ENCODE data around the gene TTC21A.
"Not testable (repeated sequence)": the region's sequence is repeated elsewhere in the genome, so short reads cannot be mapped to it uniquely, and the experiment has no call there.

Gene TTC21A, protein sequence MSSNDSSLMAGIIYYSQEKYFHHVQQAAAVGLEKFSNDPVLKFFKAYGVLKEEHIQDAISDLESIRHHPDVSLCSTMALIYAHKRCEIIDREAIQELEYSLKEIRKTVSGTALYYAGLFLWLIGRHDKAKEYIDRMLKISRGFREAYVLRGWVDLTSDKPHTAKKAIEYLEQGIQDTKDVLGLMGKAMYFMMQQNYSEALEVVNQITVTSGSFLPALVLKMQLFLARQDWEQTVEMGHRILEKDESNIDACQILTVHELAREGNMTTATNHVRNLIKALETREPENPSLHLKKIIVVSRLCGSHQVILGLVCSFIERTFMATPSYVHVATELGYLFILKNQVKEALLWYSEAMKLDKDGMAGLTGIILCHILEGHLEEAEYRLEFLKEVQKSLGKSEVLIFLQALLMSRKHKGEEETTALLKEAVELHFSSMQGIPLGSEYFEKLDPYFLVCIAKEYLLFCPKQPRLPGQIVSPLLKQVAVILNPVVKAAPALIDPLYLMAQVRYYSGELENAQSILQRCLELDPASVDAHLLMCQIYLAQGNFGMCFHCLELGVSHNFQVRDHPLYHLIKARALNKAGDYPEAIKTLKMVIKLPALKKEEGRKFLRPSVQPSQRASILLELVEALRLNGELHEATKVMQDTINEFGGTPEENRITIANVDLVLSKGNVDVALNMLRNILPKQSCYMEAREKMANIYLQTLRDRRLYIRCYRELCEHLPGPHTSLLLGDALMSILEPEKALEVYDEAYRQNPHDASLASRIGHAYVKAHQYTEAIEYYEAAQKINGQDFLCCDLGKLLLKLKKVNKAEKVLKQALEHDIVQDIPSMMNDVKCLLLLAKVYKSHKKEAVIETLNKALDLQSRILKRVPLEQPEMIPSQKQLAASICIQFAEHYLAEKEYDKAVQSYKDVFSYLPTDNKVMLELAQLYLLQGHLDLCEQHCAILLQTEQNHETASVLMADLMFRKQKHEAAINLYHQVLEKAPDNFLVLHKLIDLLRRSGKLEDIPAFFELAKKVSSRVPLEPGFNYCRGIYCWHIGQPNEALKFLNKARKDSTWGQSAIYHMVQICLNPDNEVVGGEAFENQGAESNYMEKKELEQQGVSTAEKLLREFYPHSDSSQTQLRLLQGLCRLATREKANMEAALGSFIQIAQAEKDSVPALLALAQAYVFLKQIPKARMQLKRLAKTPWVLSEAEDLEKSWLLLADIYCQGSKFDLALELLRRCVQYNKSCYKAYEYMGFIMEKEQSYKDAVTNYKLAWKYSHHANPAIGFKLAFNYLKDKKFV (N-terminal part only)
- 4.7 to 11.2 reads per million in 2 donors for total RNA-seq

DNA sequence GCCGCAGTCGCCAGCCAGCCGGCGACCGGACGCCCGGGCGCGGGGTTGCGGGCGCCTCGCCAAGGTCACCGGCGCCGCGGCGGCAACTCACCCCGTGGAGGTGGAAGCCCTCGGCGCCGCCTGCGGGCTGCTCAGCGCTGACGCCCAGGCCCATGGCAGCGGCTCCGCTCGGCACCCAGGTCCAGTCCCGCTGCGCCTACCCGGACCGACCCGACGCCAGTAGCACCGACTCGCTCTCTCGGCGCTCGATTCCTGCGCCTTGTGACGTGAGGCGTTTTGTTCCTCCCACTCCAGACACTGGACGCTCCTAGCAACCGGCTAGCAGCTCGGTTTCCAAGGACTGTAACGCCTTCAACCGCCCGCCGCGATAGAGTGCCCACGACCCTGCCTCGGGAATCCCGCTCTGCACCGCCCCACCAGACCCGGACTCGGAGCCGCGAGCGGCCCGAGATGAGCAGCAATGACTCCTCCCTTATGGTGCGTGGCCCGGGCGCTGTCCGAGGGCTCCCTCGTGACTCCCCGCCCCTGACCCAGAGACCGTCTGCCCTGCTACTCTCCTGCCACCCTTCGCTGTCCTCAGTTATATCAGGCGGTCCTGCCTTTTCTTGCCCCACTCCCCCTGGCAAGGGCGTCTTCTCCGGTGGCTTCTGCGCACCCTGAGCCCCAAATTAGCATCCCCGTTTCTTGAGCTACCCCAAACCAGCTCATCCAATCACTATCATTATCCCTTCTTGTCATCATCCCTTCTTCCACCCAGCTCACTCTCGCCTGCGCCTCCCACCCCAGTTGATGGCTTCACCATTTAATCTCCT lies at the start of gene TTC21A, which contains the start of gene GORASP1:
Gene TTC21A, plus strand, starts transcription at position 293 of the 812 bp plus-strand sequence. Its CDS starts 158 bp downstream, at position 451.
Gene GORASP1, minus strand, starts transcription at position 240 of the 812 bp plus-strand sequence. Its CDS starts 86 bp downstream, at position 154.
- DNase-seq, result peak; percentile 41 to 73 (median 46)

DNA sequence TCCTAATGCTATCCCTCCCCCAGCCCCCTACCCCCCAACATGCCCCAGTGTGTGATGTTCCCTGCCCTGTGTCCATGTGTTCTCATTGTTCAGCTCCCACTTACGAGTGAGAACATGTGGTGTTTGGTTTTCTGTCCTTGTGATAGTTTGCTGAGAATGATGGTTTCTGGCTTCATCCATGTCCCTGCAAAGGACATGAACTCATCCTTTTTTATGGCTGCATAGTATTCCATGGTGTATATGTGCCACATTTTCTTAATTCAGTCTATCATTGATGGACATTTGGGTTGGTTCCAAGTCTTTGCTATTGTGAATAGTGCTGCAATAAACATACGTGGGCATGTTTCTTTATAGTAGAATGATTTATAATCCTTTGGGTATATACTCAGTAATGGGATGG lies 46.3 kb upstream of the TTC21A start:
- DNase-seq, result not testable (repeated sequence)

DNA sequence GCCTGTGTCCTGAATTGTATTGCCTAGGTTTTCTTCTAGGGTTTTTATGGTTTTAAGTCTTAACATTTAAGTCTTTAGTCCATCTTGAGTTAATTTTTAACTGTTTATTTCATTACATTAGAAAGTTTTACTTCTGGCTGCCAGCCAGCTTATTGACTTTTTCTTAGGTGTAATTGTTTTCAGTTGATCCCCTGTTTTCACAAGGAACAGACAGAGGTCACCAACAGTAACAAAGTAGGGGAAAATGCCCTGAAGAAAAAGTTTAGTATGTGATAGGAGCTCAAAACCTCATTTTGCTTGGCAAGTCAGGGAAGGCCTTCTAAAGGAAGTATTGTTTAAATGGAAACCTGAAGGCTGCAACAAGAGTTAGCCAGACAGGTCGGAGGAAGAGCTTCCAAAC lies 45.3 kb upstream of the TTC21A start:
- no peak for DNase-seq

DNA sequence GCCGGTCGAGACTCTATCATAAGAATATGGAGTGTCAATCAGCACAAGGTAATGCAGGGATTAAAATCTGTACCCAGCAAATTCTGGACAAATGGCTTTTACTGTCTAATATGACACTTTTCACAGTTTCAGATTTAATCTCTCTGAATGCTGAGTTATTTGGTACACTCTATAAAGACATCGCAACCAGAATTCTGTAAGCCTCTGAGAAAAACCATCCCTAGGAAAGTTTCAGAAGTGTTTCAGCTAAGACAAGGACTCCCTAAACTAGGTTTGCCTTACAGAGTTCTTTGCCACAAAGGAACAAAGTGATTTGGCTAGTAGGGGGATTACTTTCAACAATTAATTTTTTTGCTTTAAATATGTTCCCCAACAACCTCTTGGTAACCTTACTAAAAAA lies 44.3 kb upstream of the TTC21A start:
- peak in 1 of 5 experiments; percentile 14 for DNase-seq

- no peak for DNase-seq
These were observed 42.8 kb upstream of the TTC21A start for GRCh38 chr3:39064646-39065045.

DNA sequence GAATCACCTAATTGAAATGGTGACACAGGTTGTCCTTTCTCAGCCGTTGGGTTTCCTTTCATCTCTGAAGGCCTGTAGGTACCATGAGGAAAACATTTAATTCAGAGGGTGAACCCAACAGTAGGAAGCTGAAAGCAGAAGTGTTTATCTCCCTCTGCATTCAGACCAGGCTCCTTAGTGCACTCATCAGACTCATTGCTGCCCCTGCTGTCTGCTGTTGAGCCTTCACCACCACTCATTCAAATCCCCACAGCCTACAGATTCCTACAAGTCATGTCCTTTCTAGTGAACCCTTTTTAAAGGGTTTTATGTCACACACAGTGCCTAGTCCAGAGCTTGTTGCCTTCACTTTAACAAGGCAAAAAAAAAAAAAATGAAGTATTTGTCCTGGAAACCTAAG lies 42.3 kb upstream of the TTC21A start:
- DNase-seq, result peak in 1 of 5 experiments; percentile 64

GRCh38 chr3:39067286-39067685 lies 40.2 kb upstream of the TTC21A start:
- no peak for DNase-seq

DNA sequence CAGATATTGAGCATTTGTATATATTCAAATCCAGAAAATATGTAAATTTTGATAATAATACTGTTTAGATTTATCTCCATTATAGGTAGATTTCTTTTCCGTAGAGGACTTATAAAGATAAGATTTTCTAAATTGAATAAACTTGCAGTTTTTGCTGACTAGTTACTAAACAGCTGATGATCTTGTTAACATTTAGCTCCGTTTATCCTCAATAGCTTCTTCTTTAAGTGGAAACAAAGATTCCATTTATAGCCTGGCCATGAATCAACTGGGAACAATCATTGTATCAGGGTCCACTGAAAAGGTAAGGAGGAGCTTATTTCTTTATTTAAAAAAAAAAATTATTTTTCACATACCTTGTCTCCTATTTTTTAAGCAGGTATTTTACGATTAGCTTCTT lies 38.9 kb upstream of the TTC21A start:
- DNase-seq, result no peak

DNA sequence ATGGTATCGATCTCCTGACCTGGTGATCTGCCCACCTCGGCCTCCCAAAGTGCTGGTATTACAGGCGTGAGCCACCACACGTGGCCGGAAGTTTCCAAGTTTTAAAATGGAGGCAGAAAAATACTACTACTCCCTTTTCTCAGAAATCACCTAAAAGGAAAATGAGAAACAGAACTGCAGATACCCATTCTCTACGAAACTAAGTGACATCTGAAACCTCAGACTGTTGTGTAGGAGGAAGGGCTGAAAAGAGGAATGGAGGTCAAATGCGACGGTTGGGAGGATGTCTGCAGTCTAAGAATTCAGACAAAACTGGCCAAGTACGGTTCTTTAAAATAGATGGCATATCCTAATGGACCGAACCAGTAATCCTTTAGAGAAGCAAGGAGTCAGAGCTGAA lies 31.6 kb upstream of the TTC21A start:
- no peak for DNase-seq

DNA sequence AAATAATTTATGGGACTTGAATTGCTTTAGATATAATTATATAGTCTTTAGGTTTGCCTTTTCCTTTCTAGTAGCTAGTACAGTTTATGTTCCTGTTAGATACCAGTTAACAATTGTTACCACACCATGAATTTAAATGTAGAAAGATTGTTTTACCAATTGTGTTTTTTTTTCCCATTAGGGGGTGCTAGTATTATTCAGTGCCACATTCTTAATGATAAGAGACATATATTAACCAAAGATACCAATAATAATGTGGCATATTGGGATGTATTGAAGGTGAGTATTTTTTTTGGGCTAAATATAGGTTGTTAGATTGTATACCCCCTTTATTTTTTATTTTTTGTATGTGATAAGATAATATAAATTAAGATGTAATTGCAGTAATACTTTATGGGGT lies 27.9 kb upstream of the TTC21A start:
- DNase-seq, result no peak

GRCh38 chr3:39080026-39080425 lies 27.5 kb upstream of the TTC21A start:
- DNase-seq, result no peak

GRCh38 chr3:39082666-39083313 lies 24.7 kb upstream of the TTC21A start:
- no peak for DNase-seq

DNA sequence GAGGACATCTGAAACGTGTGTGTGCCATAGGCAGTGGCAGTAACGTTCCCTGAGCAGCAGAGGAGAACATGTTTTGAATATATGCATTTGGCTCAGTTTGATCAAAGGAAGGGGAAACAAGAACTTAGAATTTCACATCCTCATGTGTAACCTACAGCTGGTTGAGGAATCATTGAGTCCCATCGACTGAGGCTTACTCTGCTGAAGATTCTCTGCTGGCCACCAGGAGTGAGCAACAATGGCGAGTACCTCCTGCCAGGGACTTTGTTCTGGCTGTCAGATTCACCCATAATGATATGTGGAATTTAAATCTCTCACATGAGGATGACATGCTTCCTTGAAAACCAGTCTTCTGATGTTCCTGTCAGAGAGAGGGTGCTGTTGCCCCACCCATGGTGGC lies 21.3 kb upstream of the TTC21A start:
- no peak for DNase-seq

DNA sequence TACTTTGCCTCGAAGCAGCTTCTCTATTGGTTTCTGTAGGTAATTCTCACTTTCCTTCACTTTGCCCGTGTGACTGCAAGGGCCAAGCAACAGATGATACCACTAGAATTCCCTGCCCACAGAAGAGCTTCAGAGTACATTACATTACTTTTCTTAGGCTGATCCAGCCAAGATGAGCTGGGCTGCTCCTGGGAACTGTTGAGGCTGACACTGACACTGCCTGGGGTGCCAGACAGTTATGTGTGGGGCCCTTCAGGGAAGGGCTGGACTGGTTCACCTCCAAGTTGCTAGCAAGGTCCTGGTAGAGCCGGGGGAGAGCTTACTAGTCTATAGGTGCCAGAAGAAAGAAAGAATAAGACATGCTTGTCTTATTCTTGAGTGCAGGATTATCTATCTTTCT lies 19.0 kb upstream of the TTC21A start:
- DNase-seq, result no peak

GRCh38 chr3:39088889-39089288 lies 18.6 kb upstream of the TTC21A start:
- DNase-seq, result no peak

GRCh38 chr3:39090922-39091321 lies 16.6 kb upstream of the TTC21A start:
- DNase-seq, result peak in 1 of 5 experiments; percentile 42

DNA sequence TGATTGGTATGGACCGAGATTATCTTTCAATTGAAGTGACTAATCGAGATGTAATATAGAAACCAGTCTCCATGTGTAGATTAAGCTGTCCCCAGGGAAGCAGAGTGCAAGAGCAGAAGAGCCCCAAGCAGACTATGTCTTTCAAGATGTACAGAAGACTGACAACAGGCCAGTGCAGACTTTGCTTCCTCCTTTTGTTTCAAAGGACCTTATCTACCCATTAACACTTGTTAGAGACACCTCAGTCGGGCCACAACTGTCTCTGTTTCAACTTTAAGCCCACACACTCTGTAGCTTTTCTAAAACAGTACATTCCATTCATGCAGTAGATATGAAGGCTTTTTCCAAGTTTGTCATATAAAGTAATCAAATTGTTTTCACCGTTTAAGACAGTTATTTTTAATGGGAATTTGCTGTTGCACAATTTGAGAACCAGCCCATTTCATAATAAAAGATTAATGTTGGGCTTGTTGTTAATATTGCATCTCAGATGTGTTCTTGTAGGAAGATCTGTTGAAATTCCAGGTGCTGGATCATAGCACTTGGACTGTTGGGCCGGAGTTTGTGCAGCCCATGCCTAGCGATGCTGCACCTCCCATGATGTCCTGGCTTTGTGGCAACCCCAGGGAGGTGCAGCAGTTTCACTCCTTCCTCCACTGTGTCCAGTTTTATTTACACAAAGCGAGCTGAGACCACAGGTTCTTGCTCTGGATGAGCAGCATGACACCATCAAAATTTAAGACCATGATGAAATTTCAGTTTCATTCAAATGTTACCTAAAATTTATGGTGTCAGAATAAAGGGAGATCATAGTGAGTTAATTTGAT lies 12.4 kb upstream of the TTC21A start:
- DNase-seq, result no peak

DNA sequence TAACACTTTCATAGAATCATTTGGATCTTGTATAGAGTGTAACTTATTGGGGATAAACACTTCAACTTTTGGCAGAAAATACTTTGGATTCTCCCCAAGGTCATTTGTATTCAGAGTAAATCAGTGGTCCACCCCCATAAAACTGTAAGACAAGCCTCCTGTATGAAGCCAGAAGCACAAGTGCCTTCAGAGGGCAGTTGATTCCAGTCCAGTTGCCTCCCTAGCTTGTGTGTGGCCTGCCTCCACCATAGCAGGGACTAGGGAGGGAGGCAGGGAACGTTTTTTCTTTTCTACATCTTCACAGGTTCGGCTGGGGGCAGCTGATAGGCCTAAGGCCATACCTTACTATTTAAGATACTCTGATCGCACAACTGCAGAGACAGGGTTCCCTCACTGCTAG lies 11.7 kb upstream of the TTC21A start:
- DNase-seq, result no peak

DNA sequence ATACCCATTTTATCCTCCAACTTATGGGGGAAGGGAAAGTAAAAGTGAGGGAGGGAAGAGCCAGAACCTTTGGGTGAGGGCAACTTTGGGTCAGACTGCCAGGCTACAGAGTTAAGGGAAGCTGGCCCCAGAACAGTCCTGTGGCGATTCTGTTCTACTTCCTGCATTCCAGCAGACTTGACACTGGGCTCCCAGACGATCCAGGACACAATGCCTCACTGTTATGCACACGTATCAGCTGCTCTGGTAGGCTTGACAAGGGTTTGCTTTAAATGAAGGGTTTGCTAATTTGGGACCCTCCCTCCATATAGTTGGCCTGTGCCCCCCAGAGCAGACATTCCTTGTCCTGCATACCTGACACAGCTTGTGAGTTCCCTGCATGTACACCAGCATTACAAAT lies 10.7 kb upstream of the TTC21A start:
- DNase-seq, result no peak
